Stimulated activated CD8-positive, alpha-beta memory T cell treated with anti-CD3 and anti-CD28 coated beads, Interleukin-4, amount 100 ng/mL, for 24 hours (primary cell): ENCODE results near the gene LRRC3.

Experiments
- DNase-seq: peaks from one replicate; pipeline ENCODE4 v3.0.0-alpha.2; 2020; ENCODE audit warnings: low read depth

Gene LRRC3

DNA sequence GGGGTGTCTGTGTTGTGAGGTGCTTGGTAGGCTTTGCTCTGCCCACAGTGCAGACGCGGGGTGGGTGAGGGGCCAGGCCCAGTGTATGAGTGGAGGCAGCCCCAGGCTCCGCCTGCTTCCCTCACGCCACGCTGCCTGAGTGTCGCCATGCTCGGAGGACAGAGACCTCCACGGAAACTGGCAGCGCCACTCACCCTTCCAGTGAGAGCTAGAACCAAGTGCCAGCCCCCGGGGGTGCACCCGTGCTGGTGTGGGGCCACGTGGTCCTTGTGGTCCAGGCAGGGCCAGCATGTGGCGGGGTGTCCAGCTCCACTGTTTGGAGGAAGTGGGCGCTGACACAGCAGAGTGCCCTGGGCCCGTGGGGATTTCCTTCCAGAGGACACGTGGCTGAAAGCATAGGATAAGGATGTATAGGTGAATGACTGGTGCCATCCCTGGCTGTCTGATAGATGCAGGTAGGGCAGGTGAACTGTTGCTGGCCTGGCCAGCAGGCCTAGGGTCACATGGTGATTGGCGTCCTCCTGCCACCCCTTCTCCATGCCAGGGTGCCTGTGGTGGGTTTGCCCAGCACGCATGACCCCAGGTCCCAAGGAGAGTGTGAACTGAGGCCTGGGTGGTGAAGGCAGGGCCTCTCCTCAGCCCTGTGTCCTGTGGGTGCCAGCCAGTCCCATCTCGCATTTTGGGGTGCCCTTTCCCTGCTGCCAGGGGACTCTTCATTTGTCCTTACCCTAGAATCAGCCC is 3.8 kb downstream of the LRRC3 start:
- DNase-seq = no peak

- no peak for DNase-seq
Observed at GRCh38 chr21:44459712-44460440, 4.6 kb downstream of the LRRC3 start.

DNA sequence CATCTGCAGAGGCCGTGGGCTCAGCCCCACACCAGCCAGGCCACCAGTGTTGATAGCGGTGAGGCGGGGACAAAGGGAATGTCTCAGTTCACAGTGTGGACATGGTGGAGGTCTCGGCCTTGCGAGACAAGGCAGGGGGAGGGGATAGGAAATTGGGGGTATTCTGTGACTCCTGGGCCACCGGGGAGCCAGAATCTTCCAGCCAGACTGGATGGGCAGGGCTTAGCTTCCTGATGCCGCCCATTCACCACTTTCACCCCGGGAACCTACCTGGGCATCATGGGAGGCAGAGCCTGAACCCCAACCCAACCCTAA is 5.1 kb downstream of the LRRC3 start:
- no peak for DNase-seq

GRCh38 chr21:44461005-44461404 is 5.7 kb downstream of the LRRC3 start:
- DNase-seq = no peak

- no peak for DNase-seq
Observed at GRCh38 chr21:44461464-44462001, 6.2 kb downstream of the LRRC3 start.

DNA sequence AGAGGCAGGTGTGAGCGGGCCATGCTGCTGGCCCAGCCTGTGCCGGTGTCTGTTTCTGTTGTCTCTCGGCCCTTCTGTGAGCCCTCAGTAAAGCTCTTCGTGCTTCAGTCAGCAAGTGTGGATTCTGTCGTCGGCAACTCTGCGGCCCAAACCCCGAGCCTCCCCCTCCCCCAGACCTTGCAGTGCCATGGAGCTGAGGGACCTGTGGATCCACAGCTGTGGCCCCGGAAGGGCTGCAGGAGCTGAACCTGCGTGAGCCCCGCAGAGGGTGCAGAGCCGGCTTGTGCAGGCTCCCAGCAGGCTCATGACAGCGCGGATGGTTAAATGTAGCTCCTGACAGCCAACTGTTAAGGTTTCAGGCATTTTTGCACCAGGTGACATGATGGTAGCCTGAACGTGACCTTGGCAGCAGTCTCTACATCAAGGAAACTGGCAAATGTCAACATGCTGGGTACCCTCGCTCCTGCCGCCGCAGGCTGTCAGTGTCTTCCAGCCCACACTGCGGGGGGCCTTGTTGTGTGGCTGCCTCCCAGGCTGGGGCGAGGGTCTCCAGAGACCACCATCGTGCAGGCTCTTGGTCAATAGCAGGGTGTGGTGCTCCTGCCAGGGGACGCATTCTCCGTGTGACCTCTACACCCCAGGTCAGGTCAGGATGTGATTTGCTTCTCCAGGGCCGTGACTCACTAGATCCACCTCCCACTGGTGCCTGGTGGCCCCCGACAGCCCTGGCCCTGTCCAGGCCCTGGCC is 7.0 kb downstream of the LRRC3 start:
- DNase-seq = no peak

DNA sequence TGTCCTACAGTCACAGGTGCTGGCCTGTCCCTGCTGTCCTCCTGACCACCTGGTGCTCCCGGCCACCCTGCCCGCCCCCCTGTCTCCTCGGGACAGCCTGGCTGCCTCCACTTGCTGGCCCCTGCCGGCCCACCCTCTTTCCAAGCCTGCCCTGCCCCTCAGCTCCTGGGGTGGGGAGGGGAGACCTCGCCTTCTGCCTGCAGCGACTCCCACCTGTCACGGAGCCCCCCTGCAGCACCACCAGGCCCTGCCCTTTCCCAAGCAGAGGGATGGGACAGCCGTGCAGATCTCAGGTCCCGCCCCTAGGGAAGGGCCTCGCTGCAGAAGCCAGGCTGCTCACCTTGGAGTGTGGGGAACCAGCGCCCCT is 7.5 kb downstream of the LRRC3 start:
- no peak for DNase-seq

DNA sequence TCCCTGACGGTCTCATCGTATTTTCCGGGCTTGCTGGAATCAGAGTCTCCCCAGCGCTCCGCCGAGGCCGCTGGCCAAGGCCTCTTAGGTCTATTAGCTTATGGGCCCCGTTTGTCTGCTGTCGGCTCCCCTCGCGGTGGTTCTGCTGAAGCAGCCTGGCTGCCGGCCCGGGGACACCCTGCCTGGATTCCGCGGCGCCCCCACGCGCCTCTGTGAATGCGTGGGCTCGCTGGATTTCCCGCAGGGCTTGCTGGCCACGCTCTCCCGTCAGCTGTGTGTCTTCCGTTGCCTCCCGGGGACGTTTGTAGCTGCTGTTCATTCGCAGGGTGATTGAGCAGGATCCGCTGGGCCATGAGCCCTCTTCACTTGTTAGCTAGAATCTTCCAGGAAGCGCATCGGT is 8.4 kb downstream of the LRRC3 start:
- DNase-seq = no peak

GRCh38 chr21:44464351-44464750 is 9.0 kb downstream of the LRRC3 start:
- DNase-seq = no peak

DNA sequence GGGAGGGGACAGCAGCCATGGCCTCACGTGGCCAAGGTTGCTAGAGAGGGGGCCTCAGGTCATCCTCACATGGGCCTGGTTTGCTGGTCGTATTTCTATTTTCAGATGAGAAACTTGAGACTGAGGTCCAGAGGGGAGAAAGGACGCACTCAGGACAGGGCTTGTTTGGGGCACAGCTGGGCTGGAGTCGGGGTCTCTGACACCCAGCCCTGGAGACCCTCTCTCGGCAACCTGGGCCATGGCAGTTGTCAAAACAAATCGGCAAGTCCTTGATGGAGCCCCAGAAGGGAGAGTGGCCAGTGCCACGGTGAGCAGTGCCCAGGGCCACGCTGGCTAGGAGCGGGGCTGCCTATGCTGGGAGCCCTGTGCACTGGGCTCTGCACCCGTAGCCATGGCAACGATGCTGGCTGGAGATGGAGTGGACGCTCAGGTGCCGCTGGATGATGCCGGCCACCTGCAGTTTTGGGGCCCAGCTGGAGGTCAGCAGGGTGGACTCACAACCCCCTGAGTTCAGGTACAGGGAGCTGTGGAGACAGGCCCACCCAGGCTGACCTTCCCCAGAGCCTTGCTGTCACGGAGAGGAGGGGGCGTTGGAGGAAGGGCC is 11.1 kb downstream of the LRRC3 start:
- no peak for DNase-seq

DNA sequence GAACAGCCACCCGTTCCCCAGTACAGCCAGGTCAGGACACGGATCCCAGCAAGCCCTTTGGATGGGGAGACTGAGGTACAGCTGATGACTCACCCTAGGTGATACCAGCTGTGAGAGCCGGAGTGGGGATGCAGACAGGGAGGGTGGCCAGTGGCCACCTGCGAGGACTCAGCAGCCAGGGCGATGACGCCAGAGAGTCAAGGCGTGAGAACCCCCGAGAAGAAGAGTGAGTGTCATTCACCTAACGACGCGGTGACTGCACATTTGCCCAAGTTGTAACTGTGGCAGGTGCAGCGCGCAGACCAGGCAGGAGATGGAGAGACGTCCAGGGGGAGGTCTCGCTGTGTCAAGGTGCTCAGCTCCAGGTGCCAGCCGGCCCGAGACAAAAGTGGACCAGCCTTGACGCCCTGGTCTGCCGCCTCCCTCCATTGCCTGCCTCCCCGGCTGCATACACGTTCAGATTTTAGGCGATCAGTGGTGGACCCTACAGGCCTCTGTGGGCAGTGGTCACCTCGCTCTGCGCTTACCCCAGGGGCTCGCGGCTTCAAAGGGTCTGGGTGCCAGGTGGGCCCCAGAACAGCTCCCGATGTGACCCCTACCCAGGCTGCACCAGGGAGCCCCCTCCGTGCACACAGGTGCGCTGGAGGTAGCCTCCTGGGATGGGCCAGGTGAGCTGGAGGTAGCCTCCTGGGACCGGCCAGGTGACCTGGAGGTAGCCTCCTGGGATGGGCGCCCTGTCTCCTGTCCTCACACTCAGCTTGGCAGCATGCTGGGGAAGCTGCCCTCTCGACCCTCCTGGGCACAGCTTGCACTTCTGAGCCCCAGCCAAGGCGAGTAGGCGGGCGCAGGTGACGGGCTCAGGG is 11.9 kb downstream of the LRRC3 start:
- no peak for DNase-seq

- no peak for DNase-seq
Observed at GRCh38 chr21:44467859-44468195, 12.5 kb downstream of the LRRC3 start.

GRCh38 chr21:44471341-44471740 is 16.0 kb downstream of the LRRC3 start:
- no peak for DNase-seq

GRCh38 chr21:44471996-44472395 is 16.7 kb downstream of the LRRC3 start:
- no peak for DNase-seq

DNA sequence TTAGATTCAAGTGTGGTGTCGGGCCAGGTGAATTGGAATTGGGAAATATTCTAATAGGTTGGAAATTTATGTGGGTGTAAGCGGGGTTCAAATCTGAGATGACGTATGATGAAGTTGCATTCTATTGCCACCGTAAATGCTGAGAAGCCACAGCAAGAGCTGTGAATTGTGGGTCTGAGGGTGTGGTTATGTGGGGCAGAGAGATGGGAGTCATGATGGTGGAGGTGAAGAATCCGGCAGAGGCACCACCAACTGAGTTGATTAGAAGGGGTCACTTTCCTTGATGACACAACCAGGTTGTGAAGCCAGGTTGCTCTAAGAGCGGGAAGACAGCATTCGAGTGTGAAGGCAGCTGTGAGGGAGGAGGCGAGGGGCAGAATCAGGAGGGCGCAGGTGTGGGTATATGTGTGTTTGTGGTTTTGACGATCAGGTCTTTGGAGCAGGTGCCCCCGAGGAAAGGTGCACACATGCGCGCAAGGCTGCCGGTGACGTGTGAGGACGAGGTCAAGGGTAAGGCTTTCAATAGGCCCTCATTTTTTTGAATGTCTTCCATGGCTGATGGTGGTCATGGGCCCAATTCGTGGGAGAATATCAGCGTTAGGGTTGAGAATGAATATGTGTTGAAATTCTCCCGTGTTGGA is 18.7 kb downstream of the LRRC3 start:
- no peak for DNase-seq

GRCh38 chr21:44475266-44475845 is 20.0 kb downstream of the LRRC3 start:
- DNase-seq = no peak

GRCh38 chr21:44477131-44477530 is 21.8 kb downstream of the LRRC3 start:
- DNase-seq = no peak

GRCh38 chr21:44477712-44478111 is 22.4 kb downstream of the LRRC3 start:
- DNase-seq = no peak

DNA sequence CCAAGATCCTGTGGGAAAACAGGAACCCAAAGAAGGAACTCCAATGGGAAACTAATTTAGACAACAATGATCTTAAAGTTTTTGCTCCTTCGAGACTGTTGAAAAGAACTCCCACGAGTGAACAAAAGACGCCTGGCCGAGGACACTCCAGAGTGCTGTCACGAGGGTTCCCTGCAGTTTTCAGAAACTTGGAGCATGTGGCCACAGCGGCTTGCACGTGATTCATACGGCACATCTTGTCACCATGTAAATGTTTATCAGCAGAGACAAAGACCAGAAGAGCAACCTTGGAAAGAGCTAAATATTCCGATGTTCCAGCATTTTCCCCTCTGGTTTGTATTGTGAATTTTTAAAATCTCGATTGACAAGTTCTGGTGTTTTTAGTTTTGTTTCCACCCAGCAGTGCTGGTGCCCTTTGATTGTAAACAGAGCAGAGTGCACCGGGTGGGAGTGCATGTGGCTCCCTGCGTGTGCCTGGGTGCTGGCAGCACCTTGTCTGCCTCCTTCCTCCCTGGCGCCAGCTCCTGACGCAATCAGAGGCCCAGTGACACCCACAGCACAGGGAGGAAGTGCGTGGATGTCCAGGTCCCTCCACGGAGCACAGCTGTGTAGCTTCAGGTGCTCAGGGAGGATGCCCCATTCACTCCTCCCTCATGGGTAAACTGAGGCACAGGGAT is 23.0 kb downstream of the LRRC3 start:
- no peak for DNase-seq

DNA sequence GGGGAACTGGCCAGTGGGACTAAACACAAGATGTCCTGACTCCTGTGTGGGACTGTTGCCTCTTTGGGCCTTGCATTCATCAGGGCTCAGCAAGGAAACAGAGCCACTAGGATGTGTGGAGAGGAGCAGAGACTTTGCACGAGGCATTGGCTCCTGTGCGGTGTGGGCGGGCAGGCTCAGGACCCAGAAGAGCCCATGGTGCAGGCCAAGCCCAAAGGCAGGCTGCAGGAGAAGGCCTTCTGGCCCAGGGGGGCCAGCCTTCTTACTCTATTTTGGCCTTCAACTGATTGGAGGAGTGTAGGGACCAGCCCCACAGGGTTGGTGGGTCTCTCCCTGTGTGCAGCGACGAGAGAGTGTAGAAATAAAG is 23.5 kb downstream of the LRRC3 start:
- DNase-seq = no peak
